Ovary (tissue), 3 donors: ENCODE data around the gene EFNA5.

Experiments
- EP300 ChIP-seq: sonication (generic); formaldehyde crosslinking; IDR thresholded peaks from one replicate; pipeline ENCODE4 v1.6.1; 2017; ENCODE audit warnings: antibody characterized with exemption
- POLR2A ChIP-seq: fragments of 450-650 bp; IDR thresholded peaks from one replicate; pipeline ENCODE4 v1.6.1; 2017; ENCODE audit warnings: antibody characterized with exemption, mild to moderate bottlenecking, moderate library complexity
- TF ChIP-seq, protein P1 (sequence below), 3 donors: fragments of 450-650 bp in 2 of 3; fragments of 200-600 bp in 1 of 3; IDR thresholded peaks; one replicate each; pipeline versions ENCODE4 v1.5.1 to v1.8.0; 2016 to 2022; ENCODE audit warnings: antibody characterized with exemption in 3 of 3, mild to moderate bottlenecking in 1 of 3
- donor health status: DM: no; HTN: no; CAD: no.

DNA sequence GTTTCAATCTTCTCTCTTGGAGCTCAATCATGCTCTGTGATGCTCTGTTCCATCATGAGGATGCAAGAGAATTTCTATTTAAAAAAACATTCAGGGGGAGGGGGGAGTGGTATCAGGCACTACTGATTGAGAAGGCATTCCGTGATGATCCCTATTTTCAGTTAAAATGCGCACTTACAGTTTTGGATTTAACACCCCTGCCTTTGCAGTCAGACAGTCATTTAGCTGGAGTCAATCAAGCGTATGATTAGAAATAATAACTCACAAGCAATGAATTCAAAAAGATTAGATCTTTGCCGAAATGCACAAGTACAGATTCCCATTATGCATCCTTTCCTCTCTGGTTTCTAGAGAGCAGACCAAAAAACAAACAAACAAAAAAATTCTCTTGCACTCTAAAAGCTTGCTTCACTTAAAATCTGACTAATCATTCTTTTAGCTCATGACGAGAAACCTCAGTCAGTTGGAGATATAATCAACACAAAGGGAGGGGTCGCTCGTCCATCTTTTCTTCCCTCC is 55.4 kb downstream of the EFNA5 start:
- TF ChIP-seq POLR2A, result no peak
- TF ChIP-seq, protein P1, sequence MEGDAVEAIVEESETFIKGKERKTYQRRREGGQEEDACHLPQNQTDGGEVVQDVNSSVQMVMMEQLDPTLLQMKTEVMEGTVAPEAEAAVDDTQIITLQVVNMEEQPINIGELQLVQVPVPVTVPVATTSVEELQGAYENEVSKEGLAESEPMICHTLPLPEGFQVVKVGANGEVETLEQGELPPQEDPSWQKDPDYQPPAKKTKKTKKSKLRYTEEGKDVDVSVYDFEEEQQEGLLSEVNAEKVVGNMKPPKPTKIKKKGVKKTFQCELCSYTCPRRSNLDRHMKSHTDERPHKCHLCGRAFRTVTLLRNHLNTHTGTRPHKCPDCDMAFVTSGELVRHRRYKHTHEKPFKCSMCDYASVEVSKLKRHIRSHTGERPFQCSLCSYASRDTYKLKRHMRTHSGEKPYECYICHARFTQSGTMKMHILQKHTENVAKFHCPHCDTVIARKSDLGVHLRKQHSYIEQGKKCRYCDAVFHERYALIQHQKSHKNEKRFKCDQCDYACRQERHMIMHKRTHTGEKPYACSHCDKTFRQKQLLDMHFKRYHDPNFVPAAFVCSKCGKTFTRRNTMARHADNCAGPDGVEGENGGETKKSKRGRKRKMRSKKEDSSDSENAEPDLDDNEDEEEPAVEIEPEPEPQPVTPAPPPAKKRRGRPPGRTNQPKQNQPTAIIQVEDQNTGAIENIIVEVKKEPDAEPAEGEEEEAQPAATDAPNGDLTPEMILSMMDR (IDR thresholded peaks at IDR 0.05), result no peak
- no peak for TF ChIP-seq EP300
